Measurements from ENCODE around the gene BEND4.
"Not testable (repeated sequence)": the region's sequence is repeated elsewhere in the genome, so short reads cannot be mapped to it uniquely, and the experiment has no call there.

Gene BEND4

GRCh38 chr4:42152507-42153504, at the start of gene BEND4:
TSS of gene BEND4 (minus strand) at chr4:42152655. CDS start at chr4:42152143, 512 bp downstream.
- no peak for DNase-seq (ENCODE audit: insufficient read length, low spot score)
- no peak for TF ChIP-seq POLR2A (IDR thresholded peaks at IDR 0.05; ENCODE audit: low read depth, low read length)
- no peak for FAIRE-seq

GRCh38 chr4:42197341-42197740, 44.9 kb upstream of the BEND4 start:
- no peak for FAIRE-seq
- DNase-seq (ENCODE audit: insufficient read length, low spot score): no peak
- TF ChIP-seq POLR2A (IDR thresholded peaks at IDR 0.05; ENCODE audit: low read depth, low read length): no peak

DNA sequence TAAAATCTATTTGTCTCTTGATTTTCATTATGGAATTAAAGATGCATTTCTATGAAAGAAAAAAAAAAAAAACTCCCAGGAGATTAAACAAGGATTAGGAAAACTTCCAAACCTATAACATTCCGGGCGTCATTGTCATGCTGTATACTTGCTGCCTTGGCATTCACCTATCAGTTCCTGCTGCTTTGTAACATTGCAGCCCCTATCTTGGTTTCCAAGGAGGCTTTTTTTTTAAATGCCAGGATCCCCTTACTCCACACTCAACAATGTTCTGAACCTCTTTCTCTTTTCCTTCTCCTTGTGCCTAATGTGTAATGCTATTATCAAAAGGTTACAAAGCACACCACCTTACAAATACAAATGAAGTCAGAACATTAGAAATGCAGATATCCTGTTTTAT, 20.5 kb upstream of the BEND4 start:
- TF ChIP-seq POLR2A (IDR thresholded peaks at IDR 0.05; ENCODE audit: low read depth, low read length): no peak
- FAIRE-seq (no peak), DNase-seq (ENCODE audit: insufficient read length, low spot score) (no peak)

- DNase-seq (ENCODE audit: insufficient read length, low spot score) (no peak), FAIRE-seq (no peak)
- no peak for TF ChIP-seq POLR2A (IDR thresholded peaks at IDR 0.05; ENCODE audit: low read depth, low read length)
Measured at GRCh38 chr4:42172128-42172790, 19.8 kb upstream of the BEND4 start.

GRCh38 chr4:42167709-42168108, 15.3 kb upstream of the BEND4 start:
- DNase-seq (ENCODE audit: insufficient read length, low spot score) (no peak), FAIRE-seq (no peak)
- TF ChIP-seq POLR2A (IDR thresholded peaks at IDR 0.05; ENCODE audit: low read depth, low read length): no peak

GRCh38 chr4:42166186-42166585, 13.7 kb upstream of the BEND4 start:
- not testable (repeated sequence) for FAIRE-seq; DNase-seq (ENCODE audit: insufficient read length, low spot score)

DNA sequence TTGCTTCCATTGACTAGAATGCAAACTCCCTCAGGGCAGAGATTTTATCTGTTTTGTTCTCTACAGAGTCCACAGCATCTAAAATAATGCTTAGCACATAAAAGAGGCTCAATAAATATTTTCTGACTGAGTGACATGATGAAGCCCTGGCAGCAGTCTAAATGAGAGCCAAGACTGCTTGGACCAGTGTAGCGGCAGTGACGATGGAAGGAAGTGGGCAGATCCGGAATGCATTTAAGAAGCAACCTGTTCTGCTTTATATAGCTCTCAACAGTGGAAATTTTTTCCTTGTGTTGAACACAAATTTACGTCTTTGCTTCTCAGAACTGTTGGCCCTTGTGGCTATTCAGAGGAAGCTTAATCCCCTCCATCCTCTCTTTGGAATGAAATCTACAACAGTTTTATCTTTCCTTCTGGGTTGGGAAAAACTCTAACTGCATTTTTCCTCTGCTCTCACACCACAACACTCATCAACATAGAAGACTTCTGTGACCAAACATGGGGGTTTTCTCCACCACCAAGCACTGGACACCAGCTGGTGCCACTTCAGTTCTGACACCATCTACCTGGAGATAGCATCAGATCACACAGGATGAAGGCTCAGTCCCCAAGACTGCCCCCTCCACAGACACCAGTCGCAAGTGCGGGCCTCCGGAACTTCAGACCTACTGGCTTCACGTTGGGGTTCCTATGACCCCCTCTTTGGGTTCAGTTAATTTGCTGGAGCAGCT, 7.0 kb upstream of the BEND4 start:
- FAIRE-seq: no peak
- TF ChIP-seq POLR2A (IDR thresholded peaks at IDR 0.05; ENCODE audit: low read depth, low read length): no peak
- no peak for DNase-seq (ENCODE audit: insufficient read length, low spot score)

DNA sequence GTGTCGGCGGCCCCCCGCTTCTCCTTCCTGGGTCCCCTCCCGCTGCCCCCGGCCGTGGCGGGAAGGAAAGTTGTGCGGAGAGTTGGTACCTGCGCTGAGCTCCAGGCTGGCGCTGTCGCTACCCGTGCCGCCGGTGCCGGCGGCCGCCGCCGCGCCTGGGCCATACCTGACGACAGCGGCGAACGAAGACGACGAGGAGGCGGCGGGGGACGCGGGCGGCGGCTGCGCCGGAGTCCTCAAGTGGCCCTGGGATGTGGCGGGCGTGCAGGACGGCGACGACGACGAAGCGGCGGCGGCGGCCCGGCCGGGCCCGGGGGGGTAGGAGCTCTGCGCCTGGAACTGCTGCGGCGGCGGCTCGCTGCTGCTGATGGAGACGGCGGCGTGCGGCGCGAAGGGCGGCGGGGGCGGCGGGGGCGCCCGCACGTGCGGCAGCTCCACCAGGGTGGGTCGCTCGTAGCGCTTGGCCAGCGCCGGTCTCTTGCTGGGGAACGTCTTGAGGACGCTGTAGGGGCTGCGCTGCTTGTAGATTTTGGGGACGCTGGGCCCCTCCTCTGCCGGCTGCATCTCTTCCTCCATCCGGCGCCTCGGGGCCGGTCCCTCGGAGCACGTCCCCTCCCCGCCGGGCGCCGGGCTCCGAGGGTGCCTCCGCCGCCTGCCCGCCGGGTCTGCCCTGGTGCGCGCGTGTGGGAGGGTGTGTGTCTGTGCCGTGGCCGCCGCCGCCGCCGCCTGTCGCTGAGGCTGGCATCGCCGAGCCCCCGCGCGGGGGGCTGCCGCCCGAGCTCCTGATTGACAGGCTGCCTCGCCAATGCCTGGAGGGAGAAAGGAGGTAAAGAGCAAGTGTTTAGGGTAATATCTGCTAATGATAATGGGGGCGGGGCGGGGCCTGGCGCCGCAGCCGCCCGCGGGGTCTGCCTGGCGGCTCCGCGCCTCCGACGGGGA, 618 bp downstream of the BEND4 start:
- FAIRE-seq (no peak), DNase-seq (ENCODE audit: insufficient read length, low spot score) (no peak)
- no peak for TF ChIP-seq POLR2A (IDR thresholded peaks at IDR 0.05; ENCODE audit: low read depth, low read length)

DNA sequence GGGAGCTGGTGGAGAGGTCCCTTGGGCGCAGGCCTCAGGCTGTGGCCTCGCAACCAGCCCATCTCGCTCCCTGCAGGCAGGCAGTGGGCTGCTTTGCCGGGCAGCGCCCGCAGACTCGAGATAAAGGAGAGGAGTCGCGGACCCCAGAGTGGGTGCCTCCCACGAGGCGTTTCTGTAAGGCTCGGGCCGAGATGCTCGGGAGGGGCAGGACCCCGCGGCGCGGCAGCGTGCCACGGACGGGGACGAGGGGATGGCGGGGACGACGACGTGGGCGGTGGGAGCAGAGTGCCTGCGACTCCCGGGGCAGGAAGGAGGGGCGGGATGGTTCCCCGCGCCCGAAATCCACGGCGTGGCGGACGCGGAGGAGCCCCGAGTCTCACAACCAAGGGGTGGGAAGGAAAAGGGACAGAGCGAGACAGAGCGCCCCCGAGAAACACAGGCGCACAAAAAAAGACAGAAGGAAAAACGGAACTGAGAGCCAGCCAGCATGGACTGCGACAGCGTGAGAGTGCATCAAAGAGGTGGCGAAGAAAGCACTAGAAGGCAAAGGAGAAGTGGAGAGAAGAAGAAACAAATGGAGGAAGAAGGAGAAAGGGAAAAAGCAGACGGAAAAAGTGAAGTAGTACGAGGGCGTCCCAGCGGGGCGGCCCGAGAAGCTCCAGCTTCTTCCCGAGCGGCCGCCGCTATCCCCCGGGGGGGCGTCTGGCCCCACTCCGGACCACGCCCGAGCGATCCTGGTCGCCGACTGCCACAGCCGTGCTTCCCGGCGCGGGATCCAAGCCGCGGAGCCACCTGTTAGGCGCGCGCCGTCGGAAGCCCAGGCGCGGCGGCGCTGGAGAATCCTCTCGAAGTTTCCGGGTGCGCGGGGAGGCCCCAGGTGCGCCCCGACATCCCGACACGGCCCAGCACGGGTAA, 1.5 kb downstream of the BEND4 start:
- TF ChIP-seq POLR2A (IDR thresholded peaks at IDR 0.05; ENCODE audit: low read depth, low read length): no peak
- DNase-seq (ENCODE audit: insufficient read length, low spot score) (no peak), FAIRE-seq (no peak)

DNA sequence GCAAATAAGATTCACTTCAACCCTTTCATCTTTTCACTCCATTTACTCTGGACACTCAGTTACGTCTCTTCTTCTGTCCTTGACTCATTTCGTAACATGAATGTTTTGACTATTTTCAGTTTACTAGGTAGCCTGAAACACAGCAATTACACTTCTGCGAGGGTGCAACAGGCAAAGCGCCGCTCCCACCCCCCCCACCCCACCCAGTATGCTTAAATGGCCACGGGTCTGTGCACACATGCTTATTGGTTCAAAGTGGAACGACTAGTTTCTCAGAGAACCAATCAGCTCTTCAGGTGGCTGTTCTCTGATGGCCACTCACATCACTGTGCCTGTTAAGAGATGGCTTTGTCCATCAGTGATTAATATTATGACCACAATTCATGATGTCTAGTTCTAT, 3.5 kb downstream of the BEND4 start:
- DNase-seq (ENCODE audit: insufficient read length, low spot score) (no peak), FAIRE-seq (no peak)
- TF ChIP-seq POLR2A (IDR thresholded peaks at IDR 0.05; ENCODE audit: low read depth, low read length): no peak

GRCh38 chr4:42148425-42148824, 4.0 kb downstream of the BEND4 start:
- FAIRE-seq (no peak), DNase-seq (ENCODE audit: insufficient read length, low spot score) (no peak)
- TF ChIP-seq POLR2A (IDR thresholded peaks at IDR 0.05; ENCODE audit: low read depth, low read length): no peak

DNA sequence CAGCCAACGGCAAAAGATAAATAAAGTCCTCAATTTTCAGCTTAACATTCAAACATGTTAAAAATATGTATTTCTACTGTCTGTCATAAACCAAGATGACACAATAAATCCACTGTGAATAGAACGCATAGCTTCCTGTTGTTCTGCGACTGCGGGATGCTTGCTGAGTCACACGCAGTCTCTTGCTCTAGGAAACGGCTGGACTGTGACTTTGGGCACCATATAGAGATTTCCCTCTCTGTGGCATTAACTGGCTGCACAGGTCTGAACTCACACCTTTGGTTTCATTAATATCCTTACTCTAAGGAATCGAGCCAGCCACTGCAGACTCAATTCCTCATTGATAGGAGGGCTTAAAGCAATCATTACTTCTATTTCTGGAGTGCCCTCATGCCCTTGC, 8.4 kb downstream of the BEND4 start:
- DNase-seq (ENCODE audit: insufficient read length, low spot score): no peak
- no peak for FAIRE-seq
- TF ChIP-seq POLR2A (IDR thresholded peaks at IDR 0.05; ENCODE audit: low read depth, low read length): no peak
